ENCODE results near the gene RPP30.

DNA sequence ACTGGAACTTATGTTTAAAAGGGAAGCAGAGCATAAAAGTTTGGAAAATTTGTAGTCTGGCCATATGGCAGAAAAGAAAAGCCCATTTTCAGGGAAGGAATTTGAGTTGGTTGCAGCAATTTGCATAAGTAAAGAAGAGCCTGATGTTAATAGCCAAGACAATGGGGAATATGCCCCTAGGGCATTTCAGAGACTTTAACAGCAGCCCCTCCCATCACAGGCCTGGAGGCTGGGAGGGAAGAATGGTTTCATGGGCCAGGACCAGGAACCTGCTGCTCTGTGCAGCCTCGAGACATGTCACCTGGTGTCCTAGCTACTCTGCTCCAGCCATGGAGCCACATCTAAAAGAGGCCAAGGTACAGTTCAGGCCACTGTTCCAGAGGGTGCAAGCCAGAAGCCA lies 49.3 kb upstream of the RPP30 start:
- TF ChIP-seq, protein P1, sequence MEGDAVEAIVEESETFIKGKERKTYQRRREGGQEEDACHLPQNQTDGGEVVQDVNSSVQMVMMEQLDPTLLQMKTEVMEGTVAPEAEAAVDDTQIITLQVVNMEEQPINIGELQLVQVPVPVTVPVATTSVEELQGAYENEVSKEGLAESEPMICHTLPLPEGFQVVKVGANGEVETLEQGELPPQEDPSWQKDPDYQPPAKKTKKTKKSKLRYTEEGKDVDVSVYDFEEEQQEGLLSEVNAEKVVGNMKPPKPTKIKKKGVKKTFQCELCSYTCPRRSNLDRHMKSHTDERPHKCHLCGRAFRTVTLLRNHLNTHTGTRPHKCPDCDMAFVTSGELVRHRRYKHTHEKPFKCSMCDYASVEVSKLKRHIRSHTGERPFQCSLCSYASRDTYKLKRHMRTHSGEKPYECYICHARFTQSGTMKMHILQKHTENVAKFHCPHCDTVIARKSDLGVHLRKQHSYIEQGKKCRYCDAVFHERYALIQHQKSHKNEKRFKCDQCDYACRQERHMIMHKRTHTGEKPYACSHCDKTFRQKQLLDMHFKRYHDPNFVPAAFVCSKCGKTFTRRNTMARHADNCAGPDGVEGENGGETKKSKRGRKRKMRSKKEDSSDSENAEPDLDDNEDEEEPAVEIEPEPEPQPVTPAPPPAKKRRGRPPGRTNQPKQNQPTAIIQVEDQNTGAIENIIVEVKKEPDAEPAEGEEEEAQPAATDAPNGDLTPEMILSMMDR (IDR thresholded peaks at IDR 0.05) = no peak
- TF ChIP-seq POLR2A (IDR thresholded peaks at IDR 0.05) (no peak), POLR2AphosphoS5 (IDR thresholded peaks at IDR 0.05) (no peak)
